ENCODE data around the gene PKHD1. TPM values are rescaled to one million over a fixed set of nuclear protein-coding genes. Genes with fewer than 3 reads are reported as not detected.
"Not testable (repeated sequence)": the region's sequence is repeated elsewhere in the genome, so short reads cannot be mapped to it uniquely, and the experiment has no call there.

The PKHD1 gene
- total RNA-seq, 4 donors from 2014 or later, result 0.09 to 0.83 (median 0.29) TPM; not detected in 1

GRCh38 chr6:51928320-51928719 is 159.1 kb downstream of the PKHD1 start:
- Histone ChIP-seq H3K27ac (no peak overlapping the region), H3K9me3 (no peaks in the 10 kb centered on the region), H3K27me3 (no peaks in the 10 kb centered on the region), H3K4me1 (no peaks in the 10 kb centered on the region), H3K36me3 (no peaks in the 10 kb centered on the region), H3K4me3 (no peak overlapping the region)
- no peak for DNase-seq
- no peak for TF ChIP-seq CTCF (IDR thresholded peaks at IDR 0.05)
- TF ChIP-seq POLR2A (IDR thresholded peaks at IDR 0.05), result no peak
- intact Hi-C loops (cut with DNase I; ENCODE audit: low total_unique reads), result no loop called here

- Histone ChIP-seq H3K27ac (no peak overlapping the region), H3K27me3 (no peaks in the 10 kb centered on the region), H3K4me1 (no peaks in the 10 kb centered on the region), H3K9me3 (no peaks in the 10 kb centered on the region), H3K4me3 (no peak overlapping the region), H3K36me3 (no peaks in the 10 kb centered on the region)
- no peak for TF ChIP-seq CTCF (IDR thresholded peaks at IDR 0.05)
- no peak for TF ChIP-seq POLR2A (IDR thresholded peaks at IDR 0.05)
- no peak for DNase-seq
- intact Hi-C loops (cut with DNase I; ENCODE audit: low total_unique reads), result no loop called here
These were observed 160.0 kb downstream of the PKHD1 start for GRCh38 chr6:51927450-51927849.

- intact Hi-C loops (cut with DNase I; ENCODE audit: low total_unique reads), result no loop called here
- no peak overlapping the region for H3K4me3 ChIP-seq
- H3K27ac ChIP-seq, result no peak overlapping the region
- no peaks in the 10 kb centered on the region for H3K36me3 ChIP-seq
- no peaks in the 10 kb centered on the region for H3K9me3 ChIP-seq
- H3K27me3 ChIP-seq, result no peaks in the 10 kb centered on the region
- no peaks in the 10 kb centered on the region for H3K4me1 ChIP-seq
- no peak for DNase-seq
- TF ChIP-seq CTCF (IDR thresholded peaks at IDR 0.05) (no peak), POLR2A (IDR thresholded peaks at IDR 0.05) (no peak)
These were observed 161.3 kb downstream of the PKHD1 start for GRCh38 chr6:51926125-51926524.

- H3K36me3 ChIP-seq; H3K4me3 ChIP-seq; H3K27ac ChIP-seq; H3K9me3 ChIP-seq; DNase-seq; H3K27me3 ChIP-seq; intact Hi-C loops (cut with DNase I; ENCODE audit: low total_unique reads); H3K4me1 ChIP-seq: not testable (repeated sequence)
These were observed 164.9 kb downstream of the PKHD1 start for GRCh38 chr6:51922479-51922878.

- H3K9me3 ChIP-seq; DNase-seq; intact Hi-C loops (cut with DNase I; ENCODE audit: low total_unique reads); H3K4me3 ChIP-seq; H3K27ac ChIP-seq; H3K36me3 ChIP-seq; H3K4me1 ChIP-seq; H3K27me3 ChIP-seq: not testable (repeated sequence)
These were observed 169.1 kb downstream of the PKHD1 start for GRCh38 chr6:51918347-51918746.

GRCh38 chr6:51915098-51915497 is 172.3 kb downstream of the PKHD1 start:
- no peak for DNase-seq

More at GRCh38 chr6:51915098-51915497, 172.3 kb downstream of the PKHD1 start:
- intact Hi-C loops (cut with DNase I; ENCODE audit: low total_unique reads), result no loop called here
- Histone ChIP-seq H3K36me3 (no peaks in the 10 kb centered on the region), H3K4me1 (no peaks in the 10 kb centered on the region), H3K27me3 (no peaks in the 10 kb centered on the region), H3K4me3 (no peak overlapping the region), H3K27ac (no peak overlapping the region), H3K9me3 (no peaks in the 10 kb centered on the region)
- no peak for TF ChIP-seq CTCF (IDR thresholded peaks at IDR 0.05)
- no peak for TF ChIP-seq POLR2A (IDR thresholded peaks at IDR 0.05)

Data from uterus (tissue), 4 donors.